Measurements from ENCODE around the gene CLUH.

The CLUH gene

GRCh38 chr17:2711608-2712299 lies at the start of gene CLUH:
Gene CLUH (minus strand): TSS chr17:2711764. CDS start chr17:2711661, 103 bp downstream.
- no peaks in the 10 kb centered on the region for H3K9me3 ChIP-seq (ENCODE audit: severe bottlenecking)
- H3K36me3 ChIP-seq (ENCODE audit: low read depth) = no peaks in the 10 kb centered on the region; the same call in 1 of the 2 replicates
- no peaks in the 10 kb centered on the region for H3K27me3 ChIP-seq (ENCODE audit: insufficient read depth, poor library complexity, severe bottlenecking)
- peak within 1 kb of the TSS; percentile 67 for H3K27ac ChIP-seq (ENCODE audit: poor library complexity, severe bottlenecking)
- peaks cover 4% of the 10 kb centered on the region for H3K4me1 ChIP-seq (ENCODE audit: insufficient read depth, poor library complexity, severe bottlenecking)
- TF ChIP-seq CTCF (IDR thresholded peaks at IDR 0.05; ENCODE audit: poor library complexity, severe bottlenecking) = no peak
- peak; percentile 80 for ATAC-seq (ENCODE audit: low read depth)
- peak; percentile 94 for DNase-seq (ENCODE audit: low spot score)
- H3K4me3 ChIP-seq (ENCODE audit: severe bottlenecking) = peak within 1 kb of the TSS; percentile 58

GRCh38 chr17:2758870-2759269 lies 47.3 kb upstream of the CLUH start:
- DNase-seq (ENCODE audit: low spot score) (no peak), ATAC-seq (ENCODE audit: low read depth) (no peak)
- no peaks in the 10 kb centered on the region for H3K4me1 ChIP-seq (ENCODE audit: insufficient read depth, poor library complexity, severe bottlenecking)
- peaks cover 17% of the 10 kb centered on the region for H3K27me3 ChIP-seq (ENCODE audit: insufficient read depth, poor library complexity, severe bottlenecking)
- TF ChIP-seq CTCF (IDR thresholded peaks at IDR 0.05; ENCODE audit: poor library complexity, severe bottlenecking) = no peak
- no peaks in the 10 kb centered on the region for H3K36me3 ChIP-seq (ENCODE audit: low read depth)
- H3K9me3 ChIP-seq (ENCODE audit: severe bottlenecking) = no peaks in the 10 kb centered on the region
- H3K4me3 ChIP-seq (ENCODE audit: severe bottlenecking) = no peak overlapping the region
- no peak overlapping the region for H3K27ac ChIP-seq (ENCODE audit: poor library complexity, severe bottlenecking)

GRCh38 chr17:2755891-2756724 lies 44.5 kb upstream of the CLUH start:
- peak; percentile 50; the same call in 1 of the 3 replicates for ATAC-seq (ENCODE audit: low read depth)
- no peak for TF ChIP-seq CTCF (IDR thresholded peaks at IDR 0.05; ENCODE audit: poor library complexity, severe bottlenecking)
- Histone ChIP-seq H3K4me1 (ENCODE audit: insufficient read depth, poor library complexity, severe bottlenecking) (no peaks in the 10 kb centered on the region), H3K27ac (ENCODE audit: poor library complexity, severe bottlenecking) (no peak overlapping the region), H3K36me3 (ENCODE audit: low read depth) (no peaks in the 10 kb centered on the region), H3K4me3 (ENCODE audit: severe bottlenecking) (peak overlapping the region; percentile 38), H3K27me3 (ENCODE audit: insufficient read depth, poor library complexity, severe bottlenecking) (peaks cover 17% of the 10 kb centered on the region), H3K9me3 (ENCODE audit: severe bottlenecking) (no peaks in the 10 kb centered on the region)
- DNase-seq (ENCODE audit: low spot score) = no peak

- Histone ChIP-seq H3K27me3 (ENCODE audit: insufficient read depth, poor library complexity, severe bottlenecking) (peaks cover 40% of the 10 kb centered on the region), H3K27ac (ENCODE audit: poor library complexity, severe bottlenecking) (no peak overlapping the region), H3K4me1 (ENCODE audit: insufficient read depth, poor library complexity, severe bottlenecking) (no peaks in the 10 kb centered on the region), H3K36me3 (ENCODE audit: low read depth) (no peaks in the 10 kb centered on the region), H3K4me3 (ENCODE audit: severe bottlenecking) (no peak overlapping the region), H3K9me3 (ENCODE audit: severe bottlenecking) (no peaks in the 10 kb centered on the region)
- ATAC-seq (ENCODE audit: low read depth) (no peak), DNase-seq (ENCODE audit: low spot score) (no peak)
- no peak for TF ChIP-seq CTCF (IDR thresholded peaks at IDR 0.05; ENCODE audit: poor library complexity, severe bottlenecking)
Measured at GRCh38 chr17:2751491-2751890, 39.9 kb upstream of the CLUH start.

Data from RWPE2 (cell line).